ENCODE results near the gene SLC18A3.

DNA sequence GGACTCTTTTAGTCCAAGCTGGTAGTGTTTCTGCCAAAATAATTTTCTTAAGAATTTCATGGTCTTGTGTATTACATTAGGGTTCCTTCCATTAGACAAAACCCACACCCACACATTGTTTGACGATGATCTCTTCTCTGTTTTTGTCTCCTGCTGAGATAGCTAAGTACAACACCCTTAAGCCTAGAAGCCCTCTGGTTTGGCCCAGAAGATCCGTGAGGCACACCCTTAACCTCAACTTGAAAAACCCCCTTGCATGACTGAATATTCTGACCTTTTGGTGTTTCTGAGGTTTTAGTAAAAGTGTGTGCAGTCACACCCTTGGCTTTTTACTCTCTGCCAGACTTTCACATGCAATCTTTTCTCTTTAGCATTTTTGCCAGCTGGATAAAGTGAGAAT is 41.9 kb upstream of the SLC18A3 start:
- TF ChIP-seq POLR2A (IDR thresholded peaks at IDR 0.05; ENCODE audit: low read length) (no peak), GATA1 (IDR thresholded peaks at IDR 0.05; ENCODE audit: low read depth, low read length) (no peak)
